Smooth muscle cell (in vitro differentiated cells): ENCODE data around the gene KIAA1217. TPM values are rescaled to one million over a fixed set of nuclear protein-coding genes. Genes with fewer than 3 reads are reported as not detected.

Experiments used
- DNase-seq: peaks from one replicate; lab custom pipeline; 2025; ENCODE audit not compliant: unreplicated experiment; lab: John Stamatoyannopoulos, UW
- H2AFZ ChIP-seq: fragments of 200-600 bp; sonication (generic); 2 replicates; pipeline ENCODE4 v1.6.0; 2016; ENCODE audit warnings: antibody characterized with exemption, low read depth, mild to moderate bottlenecking
- H3F3A ChIP-seq: fragments of 200-600 bp; sonication (generic); 2 replicates; pipeline ENCODE4 v1.6.0; 2017; ENCODE audit warnings: antibody characterized with exemption, low read depth
- H3K27ac ChIP-seq: fragments of 200-600 bp; sonication (generic); 2 replicates; pipeline ENCODE4 v1.5.1; 2016; ENCODE audit warnings: low read depth, mild to moderate bottlenecking
- H3K27me3 ChIP-seq: fragments of 200-600 bp; sonication (generic); 2 replicates; pipeline ENCODE4 v1.6.1; 2016; ENCODE audit warnings: low read depth, mild to moderate bottlenecking
- H3K36me3 ChIP-seq: fragments of 200-600 bp; sonication (generic); 2 replicates; pipeline ENCODE4 v1.5.1; 2016; ENCODE audit warnings: low read depth
- H3K4me1 ChIP-seq: fragments of 200-600 bp; sonication (generic); 2 replicates; pipeline ENCODE4 v1.5.1; 2016; ENCODE audit warnings: low read depth
- H3K4me2 ChIP-seq: fragments of 200-600 bp; sonication (generic); 2 replicates; pipeline ENCODE4 v1.6.0; 2016; ENCODE audit warnings: mild to moderate bottlenecking
- H3K4me3 ChIP-seq: fragments of 200-600 bp; sonication (generic); 2 replicates; pipeline ENCODE4 v1.5.1; 2016; ENCODE audit warnings: mild to moderate bottlenecking
- H3K79me2 ChIP-seq: fragments of 200-600 bp; sonication (generic); 2 replicates; pipeline ENCODE4 v1.6.0; 2016; ENCODE audit warnings: low read depth, mild to moderate bottlenecking
- H3K9ac ChIP-seq: fragments of 200-600 bp; sonication (generic); 2 replicates; pipeline ENCODE4 v1.6.0; 2016; ENCODE audit warnings: low read depth
- H3K9me3 ChIP-seq: fragments of 200-600 bp; sonication (generic); replicated peaks from 2 replicates; pipeline ENCODE4 v1.5.1; 2016; ENCODE audit warnings: low read depth
- H4K20me1 ChIP-seq: fragments of 200-600 bp; sonication (generic); 2 replicates; pipeline ENCODE4 v1.6.0; 2016; ENCODE audit warnings: low read depth
- WGBS: methylation state at CpG from one replicate; pipeline ENCODE4 v1.1.7; 2016; ENCODE audit warnings: low lambda C conversion rate; 5-methylcytosine and 5-hydroxymethylcytosine counted together
- polyA plus RNA-seq: library from polyadenylated mRNA; unstranded; fragments of >200 nt; fragmentation: Nextera tagmentation; extraction: Ambion mirVana; gene quantifications from 2 replicates; pipeline ENCODE4 v1.2.1, GENCODE V29; 2016
- total RNA-seq: library from RNA; depleted of rRNA; stranded (reverse); fragments of >200 nt; gene quantifications from 2 replicates; pipeline ENCODE4 v1.2.3, GENCODE V29; 2014
- TF ChIP-seq, protein P1 (sequence below): fragments of 200-600 bp; sonication (generic); IDR thresholded peaks from 2 replicates; pipeline ENCODE4 v1.5.1; 2017; ENCODE audit warnings: borderline replicate concordance, mild to moderate bottlenecking, antibody characterized with exemption; ENCODE audit not compliant: insufficient read depth, poor library complexity, severe bottlenecking

Gene KIAA1217
- total and polyA plus RNA-seq, 2 experiments from 2014 or later = 43.3 to 68.8 TPM

DNA sequence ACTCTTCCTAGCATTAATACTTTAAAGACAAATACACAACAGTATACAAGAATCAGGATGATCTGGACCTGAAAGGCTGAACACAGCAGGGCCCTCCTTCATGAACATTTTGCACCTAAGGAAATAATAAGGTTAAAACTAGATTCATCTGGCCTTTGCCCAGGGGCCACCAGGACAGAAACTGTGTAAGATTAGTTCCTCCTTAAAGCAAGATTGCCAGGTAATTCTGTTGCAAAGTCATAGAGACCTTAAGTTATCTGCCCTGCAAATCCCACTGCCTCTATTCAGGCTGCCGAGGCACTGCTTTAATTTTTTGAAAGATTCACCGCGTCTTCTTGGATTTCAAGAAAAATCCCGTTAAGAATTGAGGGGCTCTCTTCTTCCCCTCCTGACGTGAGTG, 1.6 kb upstream of the KIAA1217 start:
- TF ChIP-seq, protein P1, sequence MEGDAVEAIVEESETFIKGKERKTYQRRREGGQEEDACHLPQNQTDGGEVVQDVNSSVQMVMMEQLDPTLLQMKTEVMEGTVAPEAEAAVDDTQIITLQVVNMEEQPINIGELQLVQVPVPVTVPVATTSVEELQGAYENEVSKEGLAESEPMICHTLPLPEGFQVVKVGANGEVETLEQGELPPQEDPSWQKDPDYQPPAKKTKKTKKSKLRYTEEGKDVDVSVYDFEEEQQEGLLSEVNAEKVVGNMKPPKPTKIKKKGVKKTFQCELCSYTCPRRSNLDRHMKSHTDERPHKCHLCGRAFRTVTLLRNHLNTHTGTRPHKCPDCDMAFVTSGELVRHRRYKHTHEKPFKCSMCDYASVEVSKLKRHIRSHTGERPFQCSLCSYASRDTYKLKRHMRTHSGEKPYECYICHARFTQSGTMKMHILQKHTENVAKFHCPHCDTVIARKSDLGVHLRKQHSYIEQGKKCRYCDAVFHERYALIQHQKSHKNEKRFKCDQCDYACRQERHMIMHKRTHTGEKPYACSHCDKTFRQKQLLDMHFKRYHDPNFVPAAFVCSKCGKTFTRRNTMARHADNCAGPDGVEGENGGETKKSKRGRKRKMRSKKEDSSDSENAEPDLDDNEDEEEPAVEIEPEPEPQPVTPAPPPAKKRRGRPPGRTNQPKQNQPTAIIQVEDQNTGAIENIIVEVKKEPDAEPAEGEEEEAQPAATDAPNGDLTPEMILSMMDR = no peak
- Histone ChIP-seq H3K27ac (no peak overlapping the region), H3F3A (no peaks in the 10 kb centered on the region), H3K4me3 (no peak overlapping the region), H3K79me2 (no peaks in the 10 kb centered on the region), H4K20me1 (no peaks in the 10 kb centered on the region), H2AFZ (no peak overlapping the region), H3K4me2 (no peak overlapping the region), H3K36me3 (no peaks in the 10 kb centered on the region), H3K4me1 (peaks cover 41% of the 10 kb centered on the region), H3K27me3 (no peaks in the 10 kb centered on the region), H3K9ac (no peak overlapping the region), H3K9me3 (no peaks in the 10 kb centered on the region)
- whole genome bisulfite sequencing = 82% methylated on average over 5 of the region's 5 CpGs
- no peak for DNase-seq

DNA sequence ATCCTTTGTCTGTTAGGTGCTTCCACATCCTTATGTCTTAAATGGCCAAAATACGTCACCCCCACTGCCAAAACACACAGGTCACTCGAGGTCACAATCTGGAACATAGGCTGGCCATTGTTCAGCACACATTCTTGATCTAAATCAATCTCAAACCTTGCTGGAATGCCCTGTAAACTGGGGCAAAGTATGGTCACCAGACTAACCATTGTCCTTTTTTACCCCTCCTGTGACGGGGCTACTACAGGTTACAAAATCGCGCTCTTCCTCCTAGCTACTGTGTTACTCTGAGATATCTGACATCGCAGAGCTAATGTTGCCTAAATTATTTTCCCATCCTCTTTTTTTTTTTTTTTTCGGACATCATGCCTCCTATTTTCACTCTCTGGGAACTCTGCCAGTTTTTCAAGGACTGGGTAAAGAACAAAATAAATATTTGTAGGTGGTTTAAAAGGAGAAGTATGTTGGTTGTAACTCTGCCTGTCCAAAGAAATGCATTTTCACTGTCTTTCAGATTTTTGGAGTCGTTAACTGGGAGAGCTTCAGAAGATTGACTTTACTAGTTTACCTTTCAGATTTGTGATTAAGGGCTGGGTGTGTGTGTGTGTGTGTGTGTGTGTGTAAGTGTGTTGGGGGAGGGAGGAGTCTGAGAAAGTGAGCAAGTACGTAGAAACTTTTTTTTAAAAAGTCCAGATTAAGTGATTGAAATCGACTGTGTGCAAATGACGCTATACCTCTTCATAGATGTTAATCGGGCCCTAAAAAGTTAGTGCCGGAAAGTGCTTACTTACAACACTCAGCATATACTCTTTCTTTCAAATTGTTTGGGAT, 942 bp upstream of the KIAA1217 start:
- peak overlapping the region; percentile 80 for H3K27ac ChIP-seq
- H3K9me3 ChIP-seq = no peaks in the 10 kb centered on the region
- 81% methylated on average over 13 of the region's 13 CpGs for WGBS
- no peak for DNase-seq
- peak overlapping the region; percentile 82 for H3K9ac ChIP-seq
- peak overlapping the region; percentile 75 for H2AFZ ChIP-seq
- H3K4me2 ChIP-seq = peak overlapping the region; percentile 87
- TF ChIP-seq, protein P1 = no peak
- H3K27me3 ChIP-seq = no peaks in the 10 kb centered on the region
- no peaks in the 10 kb centered on the region for H4K20me1 ChIP-seq
- H3K4me1 ChIP-seq = peaks cover 41% of the 10 kb centered on the region
- H3K79me2 ChIP-seq = no peaks in the 10 kb centered on the region
- H3K36me3 ChIP-seq = no peaks in the 10 kb centered on the region
- peak overlapping the region; percentile 62 for H3K4me3 ChIP-seq
- H3F3A ChIP-seq = no peaks in the 10 kb centered on the region

DNA sequence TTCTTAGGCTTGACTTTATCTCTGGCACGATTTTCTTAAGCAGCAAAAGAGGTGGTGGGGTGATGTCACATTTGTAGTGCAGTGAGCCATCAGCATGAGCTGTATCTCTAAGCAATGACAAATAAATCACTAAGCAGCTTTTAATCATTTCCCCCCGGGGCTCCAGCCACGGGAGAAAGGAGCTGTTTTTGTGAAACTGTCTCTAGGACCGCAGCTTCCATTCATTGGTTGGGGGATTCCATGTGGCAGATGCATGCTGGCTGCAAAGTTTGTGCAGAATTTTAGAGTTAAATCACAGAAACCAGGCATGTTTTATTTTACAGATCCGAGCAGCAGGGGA, 464 bp downstream of the KIAA1217 start:
- no peaks in the 10 kb centered on the region for H3K9me3 ChIP-seq
- peak overlapping the region; percentile 62 for H3K4me3 ChIP-seq
- H3K4me2 ChIP-seq = peak overlapping the region; percentile 87
- no peaks in the 10 kb centered on the region for H4K20me1 ChIP-seq
- H3K27ac ChIP-seq = peak overlapping the region; percentile 80
- peak overlapping the region; percentile 82 for H3K9ac ChIP-seq
- DNase-seq = no peak
- no peaks in the 10 kb centered on the region for H3K36me3 ChIP-seq
- no peaks in the 10 kb centered on the region for H3F3A ChIP-seq
- H2AFZ ChIP-seq = peak overlapping the region; percentile 75
- no peaks in the 10 kb centered on the region for H3K79me2 ChIP-seq
- TF ChIP-seq, protein P1 = no peak
- H3K4me1 ChIP-seq = peaks cover 42% of the 10 kb centered on the region
- H3K27me3 ChIP-seq = no peaks in the 10 kb centered on the region
- WGBS = 1% methylated on average over 5 of the region's 5 CpGs
